GM21619 (cell line): ENCODE results near the gene PRR16.
"Not testable (repeated sequence)": the region's sequence is repeated elsewhere in the genome, so short reads cannot be mapped to it uniquely, and the experiment has no call there.

Source experiments
- ATAC-seq: cut with Tn5 transposase; IDR thresholded peaks from one replicate; pipeline ENCODE4 v1.9.1; 2021; ENCODE audit not compliant: unreplicated experiment

The PRR16 gene

DNA sequence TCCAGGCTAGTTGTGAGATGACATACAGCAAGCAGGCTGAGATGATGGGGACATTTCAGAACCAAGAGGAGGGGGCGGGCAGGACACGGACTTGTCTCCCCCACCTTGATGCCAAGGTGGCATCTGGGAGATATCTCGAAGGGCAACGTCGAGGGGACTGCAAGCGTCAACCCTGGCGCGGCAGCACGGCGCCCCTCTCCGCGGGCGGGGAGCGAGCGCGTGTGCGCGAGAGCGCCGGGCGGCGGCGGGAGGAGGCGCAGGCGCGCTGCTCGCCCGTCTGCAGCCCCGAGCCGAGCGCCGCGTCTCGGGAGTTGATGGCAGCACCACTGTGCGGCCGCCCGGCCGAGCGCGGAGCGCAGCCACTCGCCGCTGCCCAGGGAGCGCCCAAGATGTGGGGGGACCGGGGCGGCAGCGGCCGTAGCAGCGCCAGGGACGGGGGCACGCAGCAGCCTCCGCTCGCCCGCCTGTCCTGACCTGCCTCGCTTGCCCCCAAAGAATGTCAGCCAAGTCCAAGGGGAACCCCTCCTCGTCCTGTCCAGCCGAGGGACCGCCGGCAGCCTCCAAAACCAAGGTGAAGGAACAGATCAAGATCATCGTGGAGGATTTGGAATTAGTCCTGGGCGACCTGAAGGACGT, at the start of gene PRR16:
PRR16 (plus strand) TSS at position 310 of the 636 bp plus-strand sequence.
- peak; percentile 78 for ATAC-seq

- no peak for ATAC-seq
Measured at GRCh38 chr5:120415985-120416384, 48.1 kb upstream of the PRR16 start.

DNA sequence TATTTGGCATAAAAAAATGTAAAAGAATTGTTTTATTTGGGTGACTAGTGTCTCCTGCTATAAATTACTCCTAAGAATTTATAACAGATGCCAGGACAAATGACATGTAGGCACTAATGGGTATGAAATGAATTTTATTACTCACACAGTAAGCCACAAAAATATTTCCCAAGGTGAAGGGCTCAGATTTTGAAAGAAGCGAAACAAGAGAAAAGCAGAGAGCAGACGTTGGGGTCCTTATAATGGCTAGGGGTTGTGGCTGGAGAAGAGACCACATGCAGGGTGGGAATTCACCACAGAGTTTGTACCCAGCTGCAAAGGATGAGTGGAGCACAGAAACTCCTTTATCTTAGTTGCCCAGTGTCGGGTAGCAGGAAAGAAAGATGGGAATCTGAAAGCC, 45.0 kb upstream of the PRR16 start:
- no peak for ATAC-seq

DNA sequence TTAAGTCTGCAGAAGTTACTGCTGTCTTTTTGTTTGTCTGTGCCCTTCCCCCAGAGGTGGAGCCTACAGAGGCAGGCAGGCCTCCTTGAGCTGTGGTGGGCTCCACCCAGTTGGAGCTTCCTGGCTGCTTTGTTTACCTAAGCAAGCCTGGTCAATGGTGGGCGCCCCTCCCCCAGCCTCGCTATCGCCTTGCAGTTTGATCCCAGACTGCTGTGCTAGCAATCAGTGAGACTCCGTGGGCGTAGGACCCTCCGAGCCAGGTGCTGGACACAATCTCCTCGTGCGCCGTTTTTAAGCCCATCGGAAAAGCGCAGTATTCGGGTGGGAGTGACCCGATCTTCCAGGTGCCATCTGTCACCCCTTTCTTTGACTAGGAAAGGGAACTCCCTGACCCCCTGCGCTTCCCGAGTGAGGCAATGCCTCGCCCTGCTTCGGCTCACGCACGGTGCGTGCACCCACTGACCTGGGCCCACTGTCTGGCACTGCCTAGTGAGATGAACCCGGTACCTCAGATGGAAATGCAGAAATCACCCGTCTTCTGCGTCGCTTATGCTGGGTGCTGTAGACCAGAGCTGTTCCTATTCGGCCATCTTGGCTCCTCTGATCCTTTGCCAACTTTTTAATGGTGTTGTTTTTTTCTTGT, 37.3 kb upstream of the PRR16 start:
- not testable (repeated sequence) for ATAC-seq

GRCh38 chr5:120430572-120430971, 33.5 kb upstream of the PRR16 start:
- no peak for ATAC-seq

- ATAC-seq, result no peak
Measured at GRCh38 chr5:120432861-120433260, 31.2 kb upstream of the PRR16 start.

GRCh38 chr5:120435129-120435528, 29.0 kb upstream of the PRR16 start:
- no peak for ATAC-seq

DNA sequence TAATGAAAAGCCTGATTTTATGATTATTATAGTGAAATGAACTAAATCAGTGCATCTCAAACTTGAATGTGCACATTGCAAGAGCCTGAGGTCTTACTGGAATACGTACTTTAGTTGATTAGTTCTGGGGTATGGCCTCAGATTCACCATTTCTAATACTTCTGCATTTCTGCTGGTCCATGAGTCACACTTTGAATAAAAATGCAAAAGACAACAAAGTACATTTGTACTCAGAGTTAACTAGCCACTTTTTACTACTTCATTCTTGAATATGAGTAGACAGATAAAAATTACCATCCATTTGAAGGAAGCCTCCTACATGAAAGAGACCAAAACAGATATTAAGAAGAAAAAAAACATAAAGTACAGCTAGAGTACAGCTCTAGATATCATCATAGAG, 27.1 kb upstream of the PRR16 start:
- no peak for ATAC-seq

DNA sequence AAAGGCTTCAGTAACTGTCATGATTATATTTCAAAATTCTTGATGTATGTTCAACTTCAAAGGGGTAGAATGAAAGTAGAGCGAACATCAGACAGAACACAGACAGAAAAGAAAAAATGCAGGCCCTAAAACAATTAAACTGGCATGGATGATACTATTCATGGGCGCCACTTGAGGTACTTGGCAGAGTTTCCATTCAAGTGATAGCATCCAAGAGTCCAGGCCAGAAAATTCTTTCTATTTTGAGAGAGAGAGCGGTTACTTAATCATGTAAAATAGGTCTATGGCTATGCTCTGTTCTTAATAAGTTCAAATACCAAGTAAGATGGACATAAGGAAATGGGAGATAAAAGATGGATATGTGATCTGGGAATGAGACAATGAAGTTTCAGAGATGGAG, 21.4 kb upstream of the PRR16 start:
- no peak for ATAC-seq

DNA sequence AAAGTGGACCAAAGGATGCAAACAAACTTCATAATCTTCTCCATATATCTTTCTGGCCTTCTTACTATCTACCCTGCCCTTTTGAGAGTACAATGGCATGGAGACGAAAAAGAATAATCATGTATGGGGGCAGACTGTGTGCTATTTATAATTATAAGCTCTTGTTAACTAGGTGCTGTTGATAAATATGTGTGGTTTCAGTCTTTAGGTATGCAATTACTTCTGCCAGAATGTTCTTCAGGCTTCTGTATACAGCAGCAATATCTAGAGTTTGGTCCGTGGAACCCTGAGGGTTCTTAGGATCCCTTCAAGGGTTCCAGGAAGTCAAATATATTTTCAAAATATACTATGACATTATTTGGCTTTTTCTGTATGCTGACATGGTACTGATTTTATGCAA, 20.5 kb upstream of the PRR16 start:
- no peak for ATAC-seq

- ATAC-seq, result no peak
Measured at GRCh38 chr5:120446068-120446492, 18.0 kb upstream of the PRR16 start.

GRCh38 chr5:120446901-120447300, 17.2 kb upstream of the PRR16 start:
- no peak for ATAC-seq

DNA sequence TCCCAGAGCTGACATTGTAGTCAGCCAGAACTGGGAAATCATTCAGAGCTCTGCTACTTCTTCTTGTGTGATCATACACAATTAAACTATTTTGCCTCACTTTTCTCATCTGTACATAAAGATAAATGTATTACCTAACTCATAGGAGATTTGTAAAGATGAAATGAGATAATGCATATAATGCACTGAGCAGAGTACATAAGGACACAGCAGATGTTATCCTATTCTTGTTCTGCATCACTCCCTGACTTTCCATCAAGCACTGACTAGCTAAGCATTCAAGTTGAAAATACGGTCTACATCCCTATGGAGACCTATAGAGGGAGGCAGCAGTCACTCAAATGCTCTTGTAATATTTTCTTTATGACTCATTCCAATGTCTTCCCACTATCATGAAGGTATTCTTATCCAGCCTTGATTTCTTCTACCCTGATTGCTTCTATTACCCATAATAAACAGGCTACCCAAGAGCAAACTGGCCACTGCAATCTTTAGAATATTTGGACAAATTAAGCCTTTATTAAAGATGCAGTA, 16.3 kb upstream of the PRR16 start:
- ATAC-seq, result no peak

- no peak for ATAC-seq
Measured at GRCh38 chr5:120449501-120449900, 14.6 kb upstream of the PRR16 start.

DNA sequence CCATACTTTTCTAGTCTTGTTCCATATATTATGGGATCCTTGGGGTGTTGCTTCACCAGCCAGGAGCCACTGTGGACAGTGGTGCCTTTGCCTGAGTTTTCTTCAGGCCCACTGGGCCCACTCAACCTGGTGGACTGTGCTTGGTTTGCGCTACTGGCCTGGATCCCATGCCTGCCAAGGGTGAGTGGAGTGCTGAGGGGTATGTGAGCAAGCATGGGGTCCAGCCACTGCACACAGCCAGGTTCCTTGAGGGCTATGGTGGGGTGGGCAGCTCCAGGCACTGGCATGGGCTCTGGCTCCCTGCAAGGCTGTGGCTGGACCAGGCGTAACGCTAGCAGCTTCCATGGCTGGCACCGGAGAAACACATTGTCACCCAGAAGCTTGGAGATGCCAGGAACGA, 13.2 kb upstream of the PRR16 start:
- ATAC-seq, result no peak

GRCh38 chr5:120451445-120451844, 12.7 kb upstream of the PRR16 start:
- no peak for ATAC-seq

- no peak for ATAC-seq
Measured at GRCh38 chr5:120452471-120452870, 11.6 kb upstream of the PRR16 start.

DNA sequence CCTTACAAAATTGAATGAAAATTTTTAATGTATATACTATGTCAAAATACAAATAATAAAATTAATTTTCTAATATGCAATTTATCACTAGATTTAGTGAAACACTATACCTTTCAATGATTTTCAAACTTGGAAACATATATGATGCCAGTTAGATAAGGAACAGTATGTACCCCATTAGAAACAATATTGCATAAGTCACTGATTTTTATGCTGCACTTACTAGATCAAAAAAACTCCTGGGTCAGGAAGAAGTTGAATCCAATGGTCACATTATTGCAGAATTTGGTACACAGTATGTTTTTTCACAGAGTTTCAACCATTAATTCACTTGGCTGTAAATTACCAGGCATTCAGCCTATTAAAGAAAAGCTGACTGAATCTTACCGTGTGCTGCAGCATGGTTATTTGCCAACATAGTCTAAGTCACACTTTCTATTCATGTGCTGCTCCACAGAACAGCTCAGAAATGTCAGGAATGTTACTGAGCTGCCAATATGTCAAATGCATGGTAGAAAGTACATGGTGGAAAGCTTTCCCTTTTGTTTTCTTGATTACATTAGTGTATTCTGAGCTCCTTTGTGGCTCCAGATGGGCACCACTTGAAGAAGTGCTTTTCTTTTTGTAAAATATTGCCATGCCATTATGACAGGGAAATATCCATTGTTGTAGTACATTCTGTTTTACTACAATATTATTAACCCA, 9.9 kb upstream of the PRR16 start:
- no peak for ATAC-seq

GRCh38 chr5:120456006-120456405, 8.1 kb upstream of the PRR16 start:
- no peak for ATAC-seq

- peak; percentile 80 for ATAC-seq
Measured at GRCh38 chr5:120457839-120458507, 6.1 kb upstream of the PRR16 start.

DNA sequence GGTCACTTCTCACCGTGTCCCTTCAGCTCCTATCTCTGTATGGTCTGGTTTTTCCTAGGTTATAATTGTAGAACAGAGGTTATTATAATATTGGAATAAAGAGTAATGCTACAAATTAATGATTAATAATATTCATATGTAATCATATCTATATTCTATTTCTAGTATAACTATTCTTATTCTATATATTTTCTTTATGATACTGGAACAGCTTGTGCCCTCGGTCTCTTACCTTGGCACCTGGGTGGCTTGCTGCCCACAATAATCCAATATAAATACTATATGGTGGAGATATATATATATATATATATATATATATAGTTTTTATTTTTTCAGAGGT, 5.6 kb upstream of the PRR16 start:
- ATAC-seq, result not testable (repeated sequence)

DNA sequence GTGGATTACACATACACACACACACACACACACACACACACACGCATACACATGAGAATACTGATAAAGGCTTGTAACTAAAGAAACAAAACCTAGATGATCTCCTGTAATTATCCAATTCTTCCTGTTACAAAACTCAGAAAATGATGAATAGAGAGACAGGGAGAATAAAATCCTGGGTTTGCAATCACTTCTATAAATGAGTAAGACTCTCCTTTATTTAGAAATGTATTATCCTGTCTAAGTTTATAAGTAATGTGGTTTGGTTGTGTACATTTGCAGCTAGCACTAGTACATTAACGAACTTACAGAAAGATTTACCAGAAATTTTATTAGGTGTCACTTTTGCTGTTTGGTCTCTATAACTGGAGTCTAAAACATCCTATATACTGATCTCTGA, 2.8 kb upstream of the PRR16 start:
- no peak for ATAC-seq
